Astrocyte of the hippocampus (primary cell): ENCODE data around the gene KRT77.

ENCODE experiments used
- DNase-seq: peaks from one replicate; pipeline ENCODE4 v3.0.0; 2011; ENCODE audit warnings: low read depth, low spot score

KRT77 gene

DNA sequence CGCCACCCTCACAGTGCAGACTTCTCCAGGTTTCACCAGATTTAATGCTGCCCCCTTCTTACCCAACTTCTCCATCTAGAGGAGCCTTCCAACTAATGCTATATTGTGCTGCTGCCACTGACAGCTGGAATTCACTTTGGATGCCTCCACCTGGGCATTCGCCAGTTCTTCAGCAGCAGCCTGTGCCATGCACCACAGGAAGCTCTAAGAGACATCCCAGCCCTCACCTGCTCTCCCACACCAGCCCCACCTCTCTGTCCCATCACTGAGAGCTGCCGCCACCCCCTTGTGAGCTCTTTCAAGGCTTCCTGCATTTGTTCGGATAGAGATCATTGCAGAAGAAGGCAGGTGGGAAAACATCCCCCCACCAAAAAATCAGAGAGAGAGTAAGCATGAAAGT lies 46.7 kb downstream of the KRT77 start:
- no peak for DNase-seq

DNA sequence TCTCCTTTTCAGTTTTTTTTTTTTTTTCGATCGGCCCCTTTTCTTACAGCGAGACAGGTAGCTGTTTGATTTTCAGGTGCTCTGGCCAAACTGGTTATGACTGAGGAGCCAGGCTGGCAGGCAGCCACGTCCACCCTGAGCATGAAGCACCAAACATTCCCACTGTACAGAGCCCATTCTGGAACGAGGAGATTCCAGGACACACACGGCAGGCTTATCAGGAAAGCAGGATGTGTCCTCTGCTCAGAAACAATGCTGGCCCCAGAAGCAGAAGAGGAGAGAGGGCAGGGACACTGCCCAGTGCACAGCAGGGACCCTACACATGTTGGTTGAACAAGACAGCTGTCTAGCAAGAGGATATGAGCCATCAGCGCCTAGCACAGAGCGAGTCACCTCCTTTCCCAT lies 47.6 kb downstream of the KRT77 start:
- DNase-seq: no peak

DNA sequence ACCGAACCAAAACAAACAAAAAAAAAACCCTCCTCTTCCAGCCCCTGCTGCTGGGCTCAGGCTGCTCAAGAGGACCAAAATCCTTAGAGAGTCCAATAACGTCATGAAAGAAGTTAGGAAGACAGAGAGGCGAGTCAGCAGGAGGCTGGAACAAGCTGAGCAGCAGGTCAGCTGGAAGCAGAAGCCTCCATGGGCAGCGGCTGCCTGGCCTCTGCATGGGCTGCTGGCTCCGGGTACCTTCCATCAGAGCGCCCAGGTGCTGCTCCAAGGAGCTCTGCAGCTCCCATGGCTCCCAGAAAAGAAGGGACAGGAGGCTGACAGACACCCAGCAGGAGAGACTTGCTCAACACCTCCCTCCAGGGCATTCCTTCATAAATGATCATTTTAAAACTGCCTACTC lies 48.1 kb downstream of the KRT77 start:
- DNase-seq: no peak

- no peak for DNase-seq
These were observed 51.5 kb downstream of the KRT77 start, which contains the start of gene KRT2 for GRCh38 chr12:52651726-52652261. Gene KRT2, minus strand, starts transcription at chr12:52652211. Its CDS starts 69 bp downstream, at chr12:52652142.

DNA sequence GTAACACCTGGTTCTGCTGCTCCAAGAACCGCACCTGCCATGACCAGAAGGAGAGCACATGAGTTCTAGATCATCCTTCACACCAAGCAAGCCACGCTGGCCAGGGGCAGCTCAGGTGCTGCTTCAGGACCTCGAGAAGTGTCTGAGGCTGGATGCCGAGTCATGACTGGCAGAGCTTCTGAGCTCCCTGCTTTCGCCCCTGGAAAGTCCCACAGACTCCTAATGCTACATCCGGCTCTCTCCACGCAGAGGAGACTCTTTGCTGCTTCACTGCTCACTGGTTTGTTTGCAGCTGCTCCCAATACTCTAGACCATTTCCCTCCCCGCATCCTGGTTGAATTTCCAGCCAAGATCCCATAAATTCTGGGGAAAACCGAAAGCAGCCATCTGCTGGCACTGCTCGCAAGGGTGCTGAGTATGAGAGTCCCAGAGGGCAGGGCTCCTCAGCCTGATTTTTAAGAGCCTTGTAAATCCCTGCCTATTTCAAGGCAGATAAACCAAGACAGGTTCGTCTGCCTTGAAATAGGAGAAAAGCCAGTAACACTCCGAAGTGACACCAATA lies 52.7 kb downstream of the KRT77 start:
- no peak for DNase-seq

DNA sequence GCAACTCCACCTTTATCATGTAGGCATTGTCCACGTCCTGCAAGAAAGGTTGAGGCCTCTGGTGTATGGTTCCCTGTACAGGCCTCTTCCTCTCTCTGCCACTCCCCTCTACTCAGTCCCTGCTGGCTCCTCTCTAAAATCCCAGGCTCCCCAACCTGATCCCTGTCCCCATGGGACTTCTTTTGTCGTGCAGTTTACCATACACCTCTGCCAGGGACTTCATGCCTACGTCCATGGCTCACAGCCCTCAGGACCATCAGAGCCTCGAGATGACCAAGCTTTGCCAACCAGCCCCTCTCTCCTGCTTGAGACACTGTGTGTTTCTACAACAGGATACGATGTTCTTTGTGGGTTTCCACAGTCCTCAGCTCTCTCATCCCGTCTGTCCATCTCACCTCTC lies 54.3 kb downstream of the KRT77 start:
- DNase-seq: no peak

- DNase-seq: no peak
These were observed 55.2 kb downstream of the KRT77 start for GRCh38 chr12:52648012-52648550.

- no peak for DNase-seq
These were observed 55.7 kb downstream of the KRT77 start for GRCh38 chr12:52647601-52648000.

DNA sequence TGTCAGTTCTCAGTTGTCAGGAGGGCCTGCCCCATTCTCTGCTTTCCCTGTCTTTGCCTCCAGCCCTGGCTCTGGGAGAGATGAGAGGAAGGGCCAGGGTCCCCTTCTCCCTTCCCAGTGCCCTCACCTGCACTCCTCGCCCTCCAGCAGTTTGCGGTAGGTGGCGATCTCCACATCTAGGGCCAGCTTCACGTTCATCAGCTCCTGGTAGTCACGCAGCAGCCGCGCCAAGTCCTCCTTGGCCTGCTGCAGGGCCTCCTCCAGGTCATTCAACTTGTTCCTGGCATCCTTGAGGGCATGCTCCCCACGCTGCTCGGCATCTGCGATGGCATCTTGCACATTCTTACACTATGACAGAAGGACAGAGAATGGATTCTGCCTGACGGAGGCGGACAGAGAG lies 56.7 kb downstream of the KRT77 start:
- DNase-seq: no peak

DNA sequence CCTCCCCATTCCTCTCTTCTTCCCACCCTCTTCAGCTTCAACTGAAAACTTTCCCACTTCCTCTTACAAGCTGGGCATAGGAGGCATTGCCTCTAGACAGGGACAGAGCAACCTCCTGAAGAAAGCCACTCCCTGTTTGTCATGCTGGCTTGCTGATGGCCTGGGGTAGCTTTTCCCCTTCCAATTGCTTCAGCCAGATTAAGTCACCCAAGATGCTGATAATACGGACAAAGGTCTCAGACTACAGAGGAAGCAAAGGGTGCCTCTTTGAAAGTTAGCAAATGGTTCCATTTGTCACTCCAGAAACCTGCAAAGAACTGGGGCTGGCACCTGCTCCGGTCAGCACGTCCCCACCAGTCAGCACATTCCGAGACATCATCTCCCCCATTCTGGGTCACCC lies 57.3 kb downstream of the KRT77 start:
- DNase-seq: no peak

- no peak for DNase-seq
These were observed 58.1 kb downstream of the KRT77 start for GRCh38 chr12:52645120-52645761.

GRCh38 chr12:52644078-52644415 lies 59.3 kb downstream of the KRT77 start:
- DNase-seq: no peak

- no peak for DNase-seq
These were observed 59.9 kb downstream of the KRT77 start for GRCh38 chr12:52643233-52644077.

GRCh38 chr12:52641468-52641867 lies 61.9 kb downstream of the KRT77 start:
- no peak for DNase-seq
